GM23248 (cell line): ENCODE results near the gene EEF1A2. TPM values are rescaled to one million over a fixed set of nuclear protein-coding genes. Genes with fewer than 3 reads are reported as not detected.

ENCODE experiments used
- DNase-seq: peaks from one replicate; pipeline ENCODE4 v3.0.0-alpha.2; 2015
- H2AFZ ChIP-seq: fragments of 200-600 bp; sonication (generic); 2 replicates; pipeline ENCODE4 v1.6.1; 2016; ENCODE audit warnings: antibody characterized with exemption
- H3F3A ChIP-seq: fragments of 200-600 bp; sonication (generic); 2 replicates; pipeline ENCODE4 v1.6.1; 2016; ENCODE audit warnings: mild to moderate bottlenecking, antibody characterized with exemption, mixed run types; ENCODE audit not compliant: insufficient read depth
- H3K27ac ChIP-seq: fragments of 200-600 bp; sonication (generic); 2 replicates; pipeline ENCODE4 v1.5.1; 2016; ENCODE audit warnings: mild to moderate bottlenecking
- H3K27me3 ChIP-seq: fragments of 200-600 bp; sonication (generic); replicated peaks from 2 replicates; pipeline ENCODE4 v1.6.1; 2016; ENCODE audit warnings: mild to moderate bottlenecking; ENCODE audit not compliant: insufficient read depth
- H3K36me3 ChIP-seq: fragments of 200-600 bp; sonication (generic); 2 replicates; pipeline ENCODE4 v1.6.1; 2016; ENCODE audit warnings: low read depth, mild to moderate bottlenecking
- H3K4me1 ChIP-seq: fragments of 200-600 bp; sonication (generic); 2 replicates; pipeline ENCODE4 v1.6.1; 2016; ENCODE audit warnings: mild to moderate bottlenecking; ENCODE audit not compliant: insufficient read depth
- H3K4me2 ChIP-seq: fragments of 200-600 bp; sonication (generic); one replicate; pipeline ENCODE4 v1.6.1; 2016; ENCODE audit warnings: mild to moderate bottlenecking; ENCODE audit not compliant: unreplicated experiment
- H3K4me3 ChIP-seq: fragments of 200-600 bp; sonication (generic); 2 replicates; pipeline ENCODE4 v1.5.1; 2016; ENCODE audit warnings: mild to moderate bottlenecking
- H3K79me2 ChIP-seq: fragments of 200-600 bp; sonication (generic); 2 replicates; pipeline ENCODE4 v1.6.1; 2016; ENCODE audit warnings: mild to moderate bottlenecking; ENCODE audit not compliant: insufficient read depth
- H3K9ac ChIP-seq: fragments of 200-600 bp; sonication (generic); 2 replicates; pipeline ENCODE4 v1.6.1; 2016; ENCODE audit warnings: mild to moderate bottlenecking
- H3K9me2 ChIP-seq: fragments of 200-600 bp; sonication (generic); 2 replicates; pipeline ENCODE4 v1.6.1; 2016; ENCODE audit warnings: mixed run types, mild to moderate bottlenecking, moderate library complexity; ENCODE audit not compliant: insufficient read depth
- H3K9me3 ChIP-seq: fragments of 200-600 bp; sonication (generic); one replicate; pipeline ENCODE4 v1.6.1; 2017; ENCODE audit warnings: low read depth
- H4K20me1 ChIP-seq: fragments of 200-600 bp; sonication (generic); 2 replicates; pipeline ENCODE4 v1.6.0; 2016; ENCODE audit not compliant: insufficient read depth
- EZH2 ChIP-seq: fragments of 200-600 bp; sonication (generic); IDR thresholded peaks from 2 replicates; pipeline ENCODE4 v1.6.1; 2018; ENCODE audit warnings: antibody characterized with exemption, mild to moderate bottlenecking; ENCODE audit not compliant: insufficient read depth, poor library complexity, severe bottlenecking
- EZH2phosphoT487 ChIP-seq: fragments of 200-600 bp; sonication (generic); IDR thresholded peaks from 2 replicates; pipeline ENCODE4 v1.6.1; 2018; ENCODE audit warnings: antibody characterized with exemption, moderate library complexity, mild to moderate bottlenecking, low read depth; ENCODE audit not compliant: insufficient read depth
- WGBS, 2 experiments: methylation state at CpG; one replicate each; pipeline ENCODE4 v1.1.6; 2015 to 2017; ENCODE audit warnings: low lambda C conversion rate in 2 of 2, low coverage in 1 of 2; ENCODE audit errors: missing lambda C conversion rate in 2 of 2; 5-methylcytosine and 5-hydroxymethylcytosine counted together
- in situ Hi-C: fragments of 300-500 bp; cut with MboI; formaldehyde crosslinking; loops from 2 replicates; pipeline ENCODE4 v1.15.0; 2020
- polyA plus RNA-seq: library from polyadenylated mRNA; unstranded; fragments of >200 nt; fragmentation: Nextera tagmentation; extraction: Ambion mirVana; gene quantifications from 2 replicates; pipeline ENCODE4 v1.2.1, GENCODE V29; 2016
- total RNA-seq: library from RNA; depleted of rRNA; stranded (reverse); fragments of >200 nt; shearing (Covaris generic); gene quantifications from 2 replicates; pipeline ENCODE4 v1.2.3, GENCODE V29; 2014

The EEF1A2 gene
- total and polyA plus RNA-seq, 2 experiments from 2014 or later: 0.43 TPM; not detected in 1

DNA sequence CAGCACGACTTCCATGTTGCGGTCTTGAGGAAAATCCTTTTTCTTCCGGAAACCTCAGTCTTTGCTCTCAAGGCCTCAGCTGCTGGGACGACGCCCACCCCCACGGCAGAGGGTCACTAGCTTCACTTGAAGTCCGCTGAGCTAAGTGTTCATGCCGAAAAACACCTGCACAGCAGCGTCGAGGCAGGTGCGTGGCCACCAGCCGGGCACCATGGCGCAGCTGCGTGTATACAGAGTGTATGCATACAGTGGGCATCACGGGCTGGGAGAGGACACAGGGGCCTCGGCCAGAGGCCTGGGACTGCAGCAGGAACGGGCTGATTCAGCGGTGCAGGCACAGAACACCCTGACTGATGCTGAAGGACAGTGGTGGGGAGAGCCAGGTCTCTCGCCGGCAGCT, 46.5 kb downstream of the EEF1A2 start:
- H3K9me2 ChIP-seq: no peaks in the 10 kb centered on the region
- no peak overlapping the region for H3K4me3 ChIP-seq
- H3K9ac ChIP-seq: no peak overlapping the region
- H3K9me3 ChIP-seq: no peaks in the 10 kb centered on the region
- H3K79me2 ChIP-seq: no peaks in the 10 kb centered on the region
- no peak for DNase-seq
- TF ChIP-seq EZH2 (no peak), EZH2phosphoT487 (no peak)
- H2AFZ ChIP-seq: no peak overlapping the region
- no peaks in the 10 kb centered on the region for H3K4me1 ChIP-seq
- no peaks in the 10 kb centered on the region for H3K36me3 ChIP-seq
- 54 to 56% methylated on average over 20 of the region's 20 CpGs for WGBS, 2 experiments
- H3F3A ChIP-seq: no peaks in the 10 kb centered on the region
- H3K4me2 ChIP-seq: no peak overlapping the region
- H4K20me1 ChIP-seq: no peaks in the 10 kb centered on the region
- in situ Hi-C loops: no loop called here
- H3K27ac ChIP-seq: no peak overlapping the region
- peaks cover 36% of the 10 kb centered on the region for H3K27me3 ChIP-seq

GRCh38 chr20:63451821-63452220, 47.1 kb downstream of the EEF1A2 start:
- no peaks in the 10 kb centered on the region for H3F3A ChIP-seq
- DNase-seq: no peak
- no peak overlapping the region for H3K4me2 ChIP-seq
- H4K20me1 ChIP-seq: no peaks in the 10 kb centered on the region
- 79 to 81% methylated on average over 17 of the region's 17 CpGs for whole genome bisulfite sequencing, 2 experiments
- no peak overlapping the region for H2AFZ ChIP-seq
- H3K27me3 ChIP-seq: peaks cover 37% of the 10 kb centered on the region
- H3K4me3 ChIP-seq: no peak overlapping the region
- no peaks in the 10 kb centered on the region for H3K9me3 ChIP-seq
- no peaks in the 10 kb centered on the region for H3K36me3 ChIP-seq
- no peak for TF ChIP-seq EZH2phosphoT487
- no peak for TF ChIP-seq EZH2
- H3K27ac ChIP-seq: no peak overlapping the region
- no peak overlapping the region for H3K9ac ChIP-seq
- H3K4me1 ChIP-seq: no peaks in the 10 kb centered on the region
- no peaks in the 10 kb centered on the region for H3K9me2 ChIP-seq
- no peaks in the 10 kb centered on the region for H3K79me2 ChIP-seq
- in situ Hi-C loops: no loop called here

GRCh38 chr20:63449796-63450730, 48.8 kb downstream of the EEF1A2 start:
- Histone ChIP-seq H3K36me3 (no peaks in the 10 kb centered on the region), H3K4me3 (no peak overlapping the region), H3K9me2 (no peaks in the 10 kb centered on the region), H3K4me1 (no peaks in the 10 kb centered on the region), H3K79me2 (no peaks in the 10 kb centered on the region), H3K27ac (no peak overlapping the region), H3K9ac (no peak overlapping the region), H2AFZ (no peak overlapping the region), H3K27me3 (peaks cover 30% of the 10 kb centered on the region), H3F3A (no peaks in the 10 kb centered on the region), H3K9me3 (no peaks in the 10 kb centered on the region), H3K4me2 (no peak overlapping the region), H4K20me1 (no peaks in the 10 kb centered on the region)
- TF ChIP-seq EZH2phosphoT487 (no peak), EZH2 (no peak)
- in situ Hi-C loops: no loop called here
- 44 to 51% methylated on average over 14 to 29 of the region's 30 CpGs for WGBS, 2 experiments
- DNase-seq: no peak

GRCh38 chr20:63449025-63449424, 49.9 kb downstream of the EEF1A2 start:
- Histone ChIP-seq H3K4me2 (no peak overlapping the region), H3K4me3 (no peak overlapping the region), H3K9me2 (no peaks in the 10 kb centered on the region), H3K9ac (no peak overlapping the region), H3K79me2 (no peaks in the 10 kb centered on the region), H3F3A (no peaks in the 10 kb centered on the region), H3K36me3 (no peaks in the 10 kb centered on the region), H3K9me3 (no peaks in the 10 kb centered on the region), H4K20me1 (no peaks in the 10 kb centered on the region), H3K27ac (no peak overlapping the region), H2AFZ (no peak overlapping the region), H3K4me1 (no peaks in the 10 kb centered on the region), H3K27me3 (peaks cover 30% of the 10 kb centered on the region)
- WGBS, 2 experiments: 62 to 75% methylated on average over 5 of the region's 5 CpGs
- TF ChIP-seq EZH2 (no peak), EZH2phosphoT487 (no peak)
- in situ Hi-C loops: no loop called here
- no peak for DNase-seq
